HG03108 (cell line): ENCODE results near the gene TMEM151A.
"Not testable (repeated sequence)": the region's sequence is repeated elsewhere in the genome, so short reads cannot be mapped to it uniquely, and the experiment has no call there.

ENCODE experiments used
- ATAC-seq: cut with Tn5 transposase; IDR thresholded peaks from one replicate; pipeline ENCODE4 v1.9.1; 2021; ENCODE audit warnings: moderate library complexity; ENCODE audit not compliant: unreplicated experiment

TMEM151A gene

DNA sequence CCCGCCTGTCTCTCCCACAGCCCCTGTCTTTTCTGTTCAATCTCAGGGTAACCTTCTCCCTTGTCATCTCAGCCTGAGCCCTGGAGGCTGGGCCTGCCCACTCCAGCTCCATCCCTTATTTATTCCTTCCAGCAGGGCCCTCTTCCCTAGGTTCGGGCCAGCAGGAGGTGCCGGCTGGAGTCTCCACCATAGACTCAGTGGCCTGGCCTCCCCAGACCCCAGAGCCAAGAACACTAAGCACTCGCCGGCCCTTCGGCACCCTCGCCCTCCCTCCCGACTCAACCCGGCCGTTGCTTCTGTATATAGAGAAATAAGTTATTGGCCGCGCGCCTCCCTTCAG lies 24.7 kb upstream of the TMEM151A start:
- ATAC-seq: no peak

DNA sequence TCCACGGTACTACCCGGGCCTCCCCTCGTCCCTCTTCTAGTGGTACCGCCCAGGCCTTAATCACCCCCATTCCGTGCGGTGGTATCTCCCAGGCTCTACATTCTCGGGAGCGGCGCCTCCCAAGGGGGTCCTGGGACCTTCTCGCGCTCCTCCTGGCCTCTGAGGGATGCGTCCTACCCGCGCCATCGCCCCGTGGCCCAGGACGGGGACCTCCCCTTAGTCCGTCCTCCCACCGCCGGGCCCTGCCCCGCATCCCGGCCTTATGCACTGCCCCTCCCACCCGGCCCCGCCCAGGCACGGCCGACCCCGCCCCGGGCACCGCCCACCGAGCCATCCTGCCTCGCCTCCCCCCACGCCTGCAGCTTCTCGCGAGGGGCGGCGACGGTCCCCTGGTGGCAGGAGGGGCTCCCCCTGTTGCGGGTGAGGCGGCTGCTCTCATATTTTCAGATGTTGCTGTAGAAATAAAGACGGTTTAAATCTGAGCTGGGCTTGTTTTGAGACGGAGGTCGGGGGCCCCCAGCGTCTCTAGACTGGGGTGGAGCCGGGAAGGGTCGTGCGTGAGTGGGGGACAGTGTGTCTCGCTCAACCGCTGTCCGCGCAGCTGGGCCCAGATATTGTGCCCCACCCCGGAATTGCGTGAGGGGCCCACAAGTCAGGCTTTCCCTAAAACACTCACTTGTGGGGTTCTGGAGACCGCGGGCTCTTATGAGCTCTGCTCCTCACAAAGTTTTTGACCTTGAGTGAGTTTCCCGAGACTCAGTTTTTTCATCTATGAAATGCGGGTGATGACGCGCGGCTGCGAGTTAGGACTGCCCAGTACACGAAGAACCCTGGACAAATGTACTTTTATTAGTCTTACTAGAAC lies 24.1 kb upstream of the TMEM151A start:
- ATAC-seq: peak; percentile 51

- peak; percentile 79 for ATAC-seq
Measured at GRCh38 chr11:66268244-66268951, 23.3 kb upstream of the TMEM151A start, which contains the start of gene RAB1B. RAB1B (plus strand) TSS chr11:66268639; CDS start chr11:66268680, 41 bp downstream.

DNA sequence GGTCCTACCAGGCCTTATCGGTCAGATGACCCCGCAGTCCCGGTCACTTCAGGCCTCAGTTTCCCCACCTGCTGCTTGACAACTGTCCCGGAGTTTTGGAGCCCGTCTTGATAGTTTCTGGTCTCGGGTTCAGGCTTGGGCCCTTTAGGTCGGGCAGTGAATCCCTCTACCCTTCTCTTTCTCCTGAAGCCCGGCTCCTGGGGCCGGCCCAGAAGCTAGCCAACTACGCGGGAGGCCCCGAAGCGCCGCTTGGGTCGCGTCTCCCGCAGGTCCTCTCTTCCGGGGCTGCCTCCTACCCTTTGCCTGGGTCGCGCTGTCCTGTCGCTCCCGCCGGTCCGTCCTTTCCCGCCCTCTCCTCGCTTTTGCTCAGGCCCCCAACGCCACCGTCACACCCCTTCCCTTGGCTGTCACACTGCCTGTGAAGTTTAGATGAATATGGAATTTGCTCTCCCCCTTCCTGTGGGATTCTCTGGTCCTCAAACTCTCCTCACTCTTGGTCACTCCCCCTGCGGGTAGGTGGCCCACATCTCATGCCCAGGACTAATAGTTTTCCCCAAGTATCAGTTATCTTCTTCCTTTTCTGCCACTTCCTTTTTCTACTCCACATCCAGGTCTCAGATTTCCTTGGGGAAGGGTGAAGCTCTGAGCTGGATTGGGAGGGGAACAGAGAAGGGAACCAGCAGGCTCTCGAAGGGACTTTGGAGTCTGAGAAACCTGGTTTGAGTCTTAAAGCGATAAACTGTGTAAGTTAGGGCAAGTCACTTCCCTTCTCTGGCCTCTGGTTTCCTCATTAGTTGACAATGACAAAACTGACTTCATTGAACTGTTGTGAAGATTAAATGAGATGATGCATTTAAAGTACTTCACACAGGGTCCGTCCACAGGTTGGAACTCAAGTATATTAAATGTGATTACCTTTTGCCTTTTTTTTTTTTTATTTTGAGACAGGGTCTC lies 22.5 kb upstream of the TMEM151A start:
- ATAC-seq: no peak

GRCh38 chr11:66271816-66272215 lies 19.9 kb upstream of the TMEM151A start:
- no peak for ATAC-seq

- ATAC-seq: no peak
Measured at GRCh38 chr11:66272596-66272995, 19.1 kb upstream of the TMEM151A start.

DNA sequence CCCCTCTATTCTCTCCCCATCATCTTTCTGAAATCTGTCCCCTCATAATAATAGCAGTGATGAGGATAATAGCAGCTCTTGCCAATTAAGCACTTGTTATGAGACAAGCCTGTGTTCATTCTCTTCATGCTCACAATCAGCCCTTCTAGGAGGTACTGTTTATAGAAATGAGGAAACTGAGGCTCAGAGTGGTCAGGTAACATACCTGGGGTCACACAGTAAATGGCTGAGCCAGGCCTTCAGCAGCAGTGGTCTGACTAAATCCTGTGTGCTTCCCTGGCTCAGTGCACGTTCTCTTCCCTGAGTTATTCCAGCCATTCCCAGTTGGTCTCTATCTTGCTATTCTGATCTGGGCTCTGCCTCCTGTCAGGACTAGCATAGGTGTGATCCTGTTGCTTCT lies 17.5 kb upstream of the TMEM151A start:
- ATAC-seq: no peak

- ATAC-seq: no peak
Measured at GRCh38 chr11:66275396-66275795, 16.3 kb upstream of the TMEM151A start.

GRCh38 chr11:66275984-66276612 lies 15.6 kb upstream of the TMEM151A start:
- no peak for ATAC-seq

DNA sequence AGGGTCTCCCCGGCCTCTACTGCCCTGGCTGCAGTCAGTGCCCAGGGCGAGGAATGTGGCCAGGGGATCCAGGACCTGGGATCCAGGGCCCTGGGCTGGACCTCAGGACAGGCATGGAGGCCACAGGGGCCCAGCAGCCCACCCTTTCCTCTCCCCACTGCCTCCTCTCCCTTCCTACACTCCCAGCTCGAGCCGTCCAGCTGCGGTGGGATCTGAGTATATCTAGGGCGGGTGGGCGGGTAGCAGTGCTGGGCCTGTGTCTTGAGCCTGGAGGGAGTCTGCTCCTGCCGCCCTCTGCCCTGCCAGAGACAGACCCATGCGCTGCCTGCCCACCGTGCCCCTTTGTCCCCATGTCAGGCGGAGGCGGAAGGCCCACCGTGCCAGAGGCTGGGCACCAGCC lies 15.1 kb upstream of the TMEM151A start:
- ATAC-seq: not testable (repeated sequence)

DNA sequence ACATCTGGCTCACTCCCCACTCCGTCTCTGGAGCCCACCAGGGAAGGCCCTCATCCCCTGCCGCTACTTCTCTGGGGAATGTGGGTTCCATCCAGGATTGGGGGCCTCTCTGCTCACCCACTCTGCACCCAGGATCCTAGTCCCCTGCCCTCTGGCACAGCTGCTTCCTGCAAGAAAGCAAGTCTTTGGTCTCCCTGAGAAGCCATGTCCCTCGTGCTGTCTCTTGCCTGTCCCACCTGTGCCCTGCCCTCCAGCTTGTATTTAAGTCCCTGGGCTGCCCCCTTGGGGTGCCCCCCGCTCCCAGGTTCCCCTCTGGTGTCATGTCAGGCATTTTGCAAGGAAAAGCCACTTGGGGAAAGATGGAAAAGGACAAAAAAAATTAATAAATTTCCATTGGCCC lies 14.6 kb upstream of the TMEM151A start:
- not testable (repeated sequence) for ATAC-seq

- no peak for ATAC-seq
Measured at GRCh38 chr11:66277471-66278362, 14.0 kb upstream of the TMEM151A start, which contains the start of gene CNIH2. CNIH2 (plus strand) TSS chr11:66278175; CDS start chr11:66278457, 282 bp downstream.

DNA sequence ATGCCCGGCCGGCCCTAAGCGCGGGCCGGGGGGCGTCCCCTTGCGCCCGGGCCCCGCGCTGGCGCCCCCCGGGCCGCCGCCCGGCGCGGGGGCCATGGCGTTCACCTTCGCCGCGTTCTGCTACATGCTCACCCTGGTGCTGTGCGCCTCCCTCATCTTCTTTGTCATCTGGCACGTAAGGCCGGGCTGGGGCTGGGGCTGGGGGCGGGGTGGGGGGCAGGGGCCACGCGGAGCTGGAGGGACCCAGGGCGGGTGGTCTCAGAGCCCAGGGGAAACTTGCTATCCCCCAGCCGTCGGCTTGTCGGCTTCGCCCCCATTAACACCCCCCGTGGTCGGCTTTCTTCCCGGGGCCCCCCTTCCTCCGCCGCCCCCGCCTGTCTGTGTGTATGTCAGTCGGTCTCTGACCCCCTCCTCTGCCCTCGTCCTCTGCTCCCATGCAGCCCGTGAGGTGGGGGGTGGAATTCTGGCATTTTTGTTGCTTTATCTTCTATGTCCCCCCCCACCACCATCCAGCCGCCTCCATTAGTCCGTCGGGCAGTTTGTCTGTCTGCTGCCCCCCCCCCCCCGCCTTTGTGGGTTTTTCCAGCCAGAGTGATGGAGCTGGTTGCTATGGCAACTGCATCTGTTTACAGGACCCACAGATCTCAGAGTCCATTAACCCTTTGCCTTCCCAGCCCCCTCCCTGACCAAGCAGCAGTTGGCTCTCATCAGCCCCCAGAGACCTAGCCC lies 13.2 kb upstream of the TMEM151A start:
- no peak for ATAC-seq

DNA sequence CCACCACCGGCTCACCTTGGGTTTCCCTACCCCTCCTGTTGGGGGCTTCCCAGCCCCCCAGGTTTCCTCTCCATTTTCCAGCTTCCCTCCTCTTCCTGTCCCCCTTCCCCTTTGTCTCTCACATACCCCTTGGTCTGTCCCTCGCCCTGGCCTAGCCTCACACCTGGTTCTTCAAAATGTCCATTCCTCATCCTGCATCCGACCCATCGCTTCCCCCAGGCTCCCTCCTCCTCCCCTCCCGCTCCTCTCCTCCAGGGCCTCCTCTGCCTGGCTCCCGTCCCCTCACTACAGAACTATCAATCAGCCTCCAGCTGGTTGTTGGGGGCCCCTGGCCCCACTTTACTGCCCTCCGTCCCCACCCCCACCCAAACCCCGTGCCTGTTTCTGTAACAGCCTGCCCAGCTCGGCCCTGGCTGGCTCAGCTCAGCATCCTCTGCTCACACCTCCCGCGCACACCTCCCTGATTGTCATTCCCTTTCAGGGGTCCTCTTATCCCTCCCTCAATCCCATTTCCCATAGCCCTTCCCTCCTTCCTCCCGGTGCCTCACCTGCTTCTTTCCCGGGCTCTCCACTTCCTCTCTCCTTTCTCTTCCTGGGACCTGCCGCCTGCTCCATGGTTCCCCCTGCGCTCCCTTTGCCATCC lies 12.5 kb upstream of the TMEM151A start:
- no peak for ATAC-seq

- no peak for ATAC-seq
Measured at GRCh38 chr11:66280428-66280827, 11.3 kb upstream of the TMEM151A start.

GRCh38 chr11:66281001-66281400 lies 10.7 kb upstream of the TMEM151A start:
- ATAC-seq: no peak

DNA sequence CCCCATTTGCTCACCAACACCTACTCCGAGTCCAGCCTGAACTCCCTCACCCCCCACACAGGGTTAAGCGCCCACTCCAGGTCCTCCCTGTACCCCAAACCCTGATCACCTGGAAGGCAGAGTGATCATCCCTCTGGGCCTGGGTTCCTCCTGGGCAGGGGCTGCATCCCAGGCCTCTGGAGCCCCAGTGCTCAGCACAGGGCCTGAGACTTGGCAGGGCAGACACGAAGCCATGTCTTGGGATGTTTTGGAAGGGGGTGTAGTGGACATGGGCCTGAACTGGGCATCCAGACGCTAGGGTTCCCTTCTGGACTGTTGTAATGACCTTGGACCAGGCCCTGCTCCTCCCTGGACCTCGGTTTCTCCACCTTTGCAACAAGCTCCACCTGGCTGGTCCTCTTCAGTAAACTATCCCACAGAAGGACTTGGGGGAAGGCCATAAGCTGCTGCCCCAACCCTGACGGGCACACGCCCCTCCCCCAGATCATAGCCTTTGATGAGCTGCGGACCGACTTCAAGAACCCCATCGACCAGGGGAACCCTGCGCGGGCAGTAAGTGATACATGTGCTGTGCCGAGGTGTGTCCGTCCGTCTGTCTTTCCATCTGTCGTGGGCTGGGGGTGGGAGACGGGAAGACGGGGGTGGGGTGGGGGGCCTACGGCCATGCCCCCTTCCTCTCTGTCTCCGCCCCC lies 9.8 kb upstream of the TMEM151A start:
- ATAC-seq: no peak
